DOHH2 (cell line): Measurements from ENCODE around the gene SPINK8.

ENCODE experiments used
- CTCF ChIP-seq: fragments of 200-600 bp; sonication (generic); IDR thresholded peaks from one replicate; pipeline ENCODE4 v1.5.1; 2014; ENCODE audit warnings: antibody characterized with exemption, mild to moderate bottlenecking, low read depth, low read length; ENCODE audit not compliant: poor library complexity, severe bottlenecking
- EZH2phosphoT487 ChIP-seq: fragments of 200-600 bp; sonication (generic); IDR thresholded peaks from 2 replicates; pipeline ENCODE4 v1.6.1; 2017; ENCODE audit warnings: borderline replicate concordance, mild to moderate bottlenecking, antibody characterized with exemption, low read length, moderate library complexity, mixed read lengths

GRCh38 chr3:48318713-48319468 is 14.6 kb downstream of the SPINK8 start:
- TF ChIP-seq CTCF = no peak
- TF ChIP-seq EZH2phosphoT487 = no peak
